HCEC 1CT (cell line): ENCODE results near the gene TTYH3.

ENCODE experiments used
- DNase-seq: peaks from one replicate; pipeline ENCODE4 v3.0.0-alpha.2; 2017

Gene TTYH3

DNA sequence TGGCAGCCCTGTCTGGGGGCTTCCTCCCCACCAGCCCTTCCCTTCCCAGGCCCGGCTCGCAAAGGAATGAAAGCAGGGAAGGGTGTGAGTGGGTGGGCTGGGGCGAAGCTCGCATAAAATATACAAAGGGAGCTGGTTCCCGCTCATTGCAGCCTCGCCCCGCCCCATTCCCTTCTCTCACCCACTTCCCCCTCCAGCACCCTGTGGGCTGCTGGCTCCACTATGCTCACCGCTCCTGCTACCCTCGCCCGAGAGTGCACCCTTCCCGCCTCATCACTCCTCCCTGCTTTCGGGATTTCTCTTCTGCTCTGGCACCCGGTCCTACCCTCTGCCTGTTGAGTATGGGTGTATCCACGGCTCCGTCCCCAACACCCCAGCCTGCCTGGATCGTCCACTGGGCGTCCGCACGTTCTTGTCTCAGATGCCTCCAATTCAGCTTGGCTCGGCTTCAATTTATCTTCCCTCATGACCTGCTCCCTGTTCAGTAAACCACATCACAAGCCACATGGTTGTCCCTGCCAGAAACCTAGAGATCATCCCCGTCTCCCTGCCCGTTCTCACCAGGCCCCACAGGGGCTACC, 14.4 kb upstream of the TTYH3 start:
- no peak for DNase-seq

GRCh38 chr7:2619116-2619515, 12.7 kb upstream of the TTYH3 start:
- DNase-seq: peak; percentile 45

DNA sequence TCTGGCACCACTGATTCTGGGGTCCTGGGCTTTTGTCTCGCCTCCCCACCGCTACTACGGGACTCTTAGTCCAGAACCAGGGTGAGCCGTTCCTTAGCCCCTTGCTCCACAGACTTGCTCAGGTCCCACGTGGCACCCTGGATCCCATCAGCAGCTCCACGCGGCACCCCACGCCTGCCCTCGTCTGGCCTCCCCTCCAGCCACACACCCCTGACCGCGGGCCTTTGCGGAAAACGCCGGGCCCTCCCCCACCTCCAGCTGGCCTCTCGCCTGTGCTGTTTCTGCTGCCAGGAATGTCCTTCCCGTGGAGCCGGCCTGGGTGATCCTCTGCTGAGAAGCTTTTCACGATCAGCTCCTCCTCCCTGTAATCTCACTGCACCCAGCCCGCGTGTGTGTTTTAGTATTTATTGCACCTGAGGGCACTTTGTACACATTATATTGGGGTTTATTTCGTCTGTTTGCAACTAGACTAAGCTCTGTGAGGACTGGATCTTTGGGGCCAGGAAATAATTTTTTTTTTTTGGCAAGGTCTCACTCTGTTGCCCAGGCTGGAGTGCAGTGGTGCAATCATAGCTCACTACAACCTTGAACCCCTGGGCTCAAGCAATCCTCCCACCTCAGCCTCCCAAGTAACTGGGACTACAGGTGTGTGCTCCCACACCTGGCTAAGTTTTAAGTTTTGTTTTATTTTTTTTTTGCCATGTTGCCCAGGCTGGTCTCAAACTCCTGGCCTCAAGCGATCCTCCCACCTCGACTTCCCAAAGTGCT, 10.5 kb upstream of the TTYH3 start:
- DNase-seq: no peak

DNA sequence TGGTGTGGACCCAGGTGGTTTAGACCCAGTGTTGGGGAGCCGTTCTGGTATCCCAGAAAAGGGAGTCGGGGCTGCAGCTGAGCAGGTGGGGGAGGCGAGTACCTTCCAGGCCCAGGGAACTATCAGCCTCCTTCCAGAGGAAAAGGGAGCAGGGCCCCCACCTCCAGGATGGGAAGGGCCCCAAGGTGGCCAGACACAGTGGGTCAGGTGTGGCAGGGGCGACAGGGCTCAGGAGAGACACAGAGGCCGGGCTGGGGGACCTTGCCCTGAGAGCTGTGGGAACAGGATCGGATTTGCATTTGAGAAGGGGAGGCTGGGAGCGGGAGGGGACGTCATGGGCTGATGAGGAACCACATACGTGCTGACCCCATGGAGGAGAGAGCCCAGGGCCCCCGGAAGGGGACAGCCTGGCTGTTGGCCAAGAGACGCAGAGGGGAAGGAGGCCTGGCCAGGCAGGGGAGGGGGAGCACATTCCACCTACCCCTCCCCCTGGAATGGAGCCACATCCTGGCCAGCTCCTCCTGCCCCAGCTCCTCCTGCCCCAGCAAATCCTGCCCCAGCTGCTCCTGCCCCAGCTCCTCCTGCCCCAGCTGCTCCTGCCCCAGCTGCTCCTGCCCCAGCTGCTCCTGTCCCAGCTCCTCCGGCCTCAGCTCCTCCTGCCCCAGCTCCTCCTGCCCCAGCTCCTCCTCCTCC, 9.7 kb upstream of the TTYH3 start:
- DNase-seq: no peak

DNA sequence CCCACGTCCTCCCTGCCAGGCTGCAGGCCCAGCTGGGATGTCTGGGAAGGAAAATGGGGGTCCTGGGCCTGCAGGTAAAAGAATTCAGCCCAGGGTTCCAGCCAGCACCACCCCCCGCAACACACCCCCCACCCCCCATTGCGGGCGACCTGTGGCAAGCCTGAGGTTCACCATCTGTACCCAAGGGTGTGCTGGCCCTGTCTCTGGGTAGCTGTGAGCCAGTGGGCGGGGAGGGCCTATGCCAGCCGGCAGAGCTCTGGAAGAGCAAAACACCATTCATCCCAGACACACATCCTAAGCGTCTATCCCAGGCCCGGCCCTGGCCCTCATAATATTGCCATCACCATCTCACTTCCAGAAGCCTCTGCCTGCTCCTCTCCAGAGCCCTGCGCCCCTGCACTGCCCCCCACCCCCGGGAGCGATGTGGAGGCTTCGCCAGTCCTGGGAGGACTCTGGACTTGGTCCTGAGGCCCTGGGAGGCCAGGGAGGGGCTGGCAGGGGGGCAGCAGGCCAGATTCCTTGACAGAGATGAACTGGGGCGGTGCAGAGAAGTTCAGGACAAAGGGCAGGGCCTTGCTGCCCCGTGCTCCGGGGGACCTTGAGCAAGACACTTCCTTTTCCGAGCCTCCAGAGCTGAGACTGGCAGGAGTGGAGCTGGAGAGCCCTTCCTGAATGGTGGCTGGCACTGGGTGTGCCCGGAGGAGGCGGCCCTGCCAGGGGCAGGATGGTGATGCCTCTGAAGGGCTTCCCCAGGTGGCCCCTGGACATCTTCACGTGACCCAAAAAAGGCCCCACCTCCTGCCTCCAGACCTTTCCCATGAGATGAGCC, 8.7 kb upstream of the TTYH3 start:
- no peak for DNase-seq

DNA sequence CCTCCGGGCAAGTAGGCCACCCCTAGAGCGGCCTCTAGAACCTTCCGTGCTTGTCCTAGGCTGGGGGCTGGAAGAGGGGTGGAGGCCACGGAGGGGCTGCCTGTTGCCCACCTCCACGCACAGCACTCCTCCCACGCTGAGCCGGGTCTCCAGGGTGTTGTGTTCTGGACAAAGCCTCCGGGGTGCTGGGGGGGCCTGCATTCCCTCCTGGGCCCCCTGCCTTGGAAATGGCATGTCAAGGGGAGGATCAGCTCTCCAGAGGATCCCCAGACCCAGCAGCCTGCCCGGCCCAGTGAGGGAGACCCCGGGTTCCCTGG, 8.1 kb upstream of the TTYH3 start:
- DNase-seq: no peak

GRCh38 chr7:2624293-2624886, 7.4 kb upstream of the TTYH3 start:
- DNase-seq: no peak

GRCh38 chr7:2626498-2627117, 5.2 kb upstream of the TTYH3 start:
- no peak for DNase-seq

- no peak for DNase-seq
Measured at GRCh38 chr7:2627258-2628129, 4.3 kb upstream of the TTYH3 start.

DNA sequence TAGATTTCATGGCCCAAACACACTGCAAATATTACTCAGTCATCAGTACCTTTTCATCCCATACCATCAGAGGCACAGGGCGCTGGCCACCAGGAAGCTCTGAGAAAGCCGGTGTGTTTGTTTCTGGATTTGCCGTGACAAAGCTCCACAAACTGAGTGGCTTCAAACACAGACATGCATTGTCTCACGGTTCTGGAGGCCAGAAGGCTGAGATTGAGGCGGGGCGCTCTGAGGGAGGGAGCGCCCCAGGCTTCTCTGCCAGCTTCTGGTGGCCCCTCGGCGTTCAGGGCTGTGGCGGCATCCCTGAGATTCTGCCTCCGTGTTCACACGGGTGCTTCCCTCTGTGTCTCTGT, 3.7 kb upstream of the TTYH3 start:
- DNase-seq: no peak

- no peak for DNase-seq
Measured at GRCh38 chr7:2628891-2629290, 2.9 kb upstream of the TTYH3 start.

DNA sequence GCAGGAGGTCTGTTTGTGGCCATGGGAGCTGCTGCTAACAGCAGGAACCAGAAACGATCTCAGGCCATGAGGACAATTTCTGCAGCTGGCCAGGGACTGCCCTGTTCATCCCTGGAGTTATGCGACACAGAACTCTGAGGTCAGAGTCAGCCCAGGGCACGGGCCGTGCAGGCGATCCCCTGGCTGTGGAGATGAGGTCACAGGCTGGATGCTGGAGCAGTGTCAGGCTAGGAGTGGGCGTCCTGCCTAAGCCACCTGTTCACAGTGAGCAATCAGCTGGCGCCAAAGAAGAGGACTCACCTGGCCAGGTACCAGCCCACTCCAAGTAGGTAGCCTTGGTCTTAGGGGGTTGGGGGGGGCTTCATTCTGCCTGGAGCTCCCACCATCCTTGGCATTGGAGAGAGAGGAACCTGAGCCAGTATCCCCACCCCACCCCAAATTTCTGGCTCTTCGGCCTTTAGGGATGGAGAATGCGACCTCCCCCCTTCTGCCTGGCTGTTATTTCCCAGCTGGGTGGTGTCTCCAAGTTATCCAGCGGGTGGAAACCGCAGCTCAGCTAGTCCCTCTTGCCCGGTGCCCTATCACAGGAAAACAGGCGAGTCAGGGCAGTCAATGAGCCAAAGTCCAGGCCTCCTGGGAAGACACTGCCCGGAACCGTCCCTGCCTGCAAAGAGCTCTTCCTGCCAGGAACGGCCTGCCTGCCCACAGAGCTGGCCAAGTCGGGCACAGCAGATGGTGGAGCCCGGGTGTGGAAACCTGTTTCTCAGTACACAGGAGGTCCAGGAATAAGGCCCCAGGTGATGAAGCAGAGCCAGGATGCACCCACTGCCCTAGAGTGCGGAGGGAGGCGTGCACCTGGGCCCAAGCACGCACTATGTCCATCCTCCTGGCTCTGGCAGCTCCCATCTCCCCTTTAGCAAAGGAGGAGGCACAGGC, 1.8 kb upstream of the TTYH3 start:
- DNase-seq: no peak

GRCh38 chr7:2632733-2633537, 1.1 kb downstream of the TTYH3 start:
- peak; percentile 23 for DNase-seq

- peak; percentile 86 for DNase-seq
Measured at GRCh38 chr7:2633538-2634266, 1.9 kb downstream of the TTYH3 start.

DNA sequence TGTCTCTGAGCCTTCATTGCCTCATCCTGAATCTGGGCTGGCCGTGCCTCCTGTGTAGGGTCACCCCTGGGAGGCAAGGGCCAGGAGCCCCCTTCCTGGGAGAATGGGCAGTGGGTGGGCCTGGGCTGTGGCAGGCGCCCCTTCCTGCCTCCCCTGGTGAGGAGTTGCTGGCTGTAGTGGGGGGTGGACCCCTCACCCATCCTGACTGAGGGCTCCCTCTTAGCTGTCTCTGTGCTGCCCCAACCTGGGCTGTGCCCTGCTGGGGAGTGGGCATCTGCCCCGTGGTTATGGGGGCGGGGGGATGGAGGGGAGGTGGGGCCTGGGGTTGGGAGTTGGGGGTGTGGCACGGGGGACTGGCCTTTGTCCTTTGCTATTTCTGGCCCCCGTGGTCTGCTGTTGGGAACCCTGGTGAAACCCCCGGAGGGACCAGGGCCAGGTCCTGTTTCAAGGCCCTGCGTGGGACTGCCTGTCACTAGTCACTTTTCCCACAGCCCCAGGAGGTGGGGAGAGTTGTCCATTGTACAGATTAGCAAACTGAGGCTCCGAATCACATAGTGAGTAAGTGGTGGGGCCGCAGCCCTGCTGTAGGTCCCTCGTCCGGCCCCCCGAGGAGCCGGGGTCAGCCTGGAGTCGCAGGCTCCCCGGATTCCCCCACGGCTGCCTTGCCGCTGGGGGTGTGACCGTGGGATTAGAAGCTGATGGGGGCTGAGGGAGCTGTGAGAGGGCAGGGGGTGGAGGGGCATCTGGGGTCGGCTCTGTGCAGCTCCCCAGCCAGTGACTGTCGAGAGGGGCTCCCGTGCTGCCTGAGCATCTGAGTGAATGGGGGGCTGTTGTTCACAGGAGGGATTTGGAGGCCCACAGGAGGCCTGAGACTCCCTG, 2.7 kb downstream of the TTYH3 start:
- no peak for DNase-seq

GRCh38 chr7:2635148-2635668, 3.4 kb downstream of the TTYH3 start:
- DNase-seq: no peak
